DMS79 (cell line): ENCODE measurements around the gene ZNF177.

Experiments used
- DNase-seq: peaks from one replicate; lab custom pipeline; 2025; lab: John Stamatoyannopoulos, UW

The ZNF177 gene

DNA sequence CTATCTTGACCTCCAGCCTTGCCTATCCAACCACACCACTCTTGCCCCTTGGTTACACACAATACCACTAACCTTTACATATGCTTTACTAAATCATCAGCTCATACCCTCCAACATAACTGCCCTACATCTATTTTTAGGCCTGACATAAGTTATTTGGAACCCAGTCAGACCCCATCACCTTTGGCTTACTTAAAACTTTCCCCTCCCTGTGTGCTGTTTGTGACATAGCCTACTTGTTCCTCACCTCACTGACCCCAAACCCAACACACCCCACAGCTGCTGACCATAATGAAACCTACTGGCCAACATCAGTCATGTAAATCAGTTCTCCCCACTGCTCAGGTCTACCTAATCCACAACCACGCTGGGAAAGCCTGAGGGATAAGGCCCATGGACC, 67.6 kb downstream of the ZNF177 start:
- no peak for DNase-seq

DNA sequence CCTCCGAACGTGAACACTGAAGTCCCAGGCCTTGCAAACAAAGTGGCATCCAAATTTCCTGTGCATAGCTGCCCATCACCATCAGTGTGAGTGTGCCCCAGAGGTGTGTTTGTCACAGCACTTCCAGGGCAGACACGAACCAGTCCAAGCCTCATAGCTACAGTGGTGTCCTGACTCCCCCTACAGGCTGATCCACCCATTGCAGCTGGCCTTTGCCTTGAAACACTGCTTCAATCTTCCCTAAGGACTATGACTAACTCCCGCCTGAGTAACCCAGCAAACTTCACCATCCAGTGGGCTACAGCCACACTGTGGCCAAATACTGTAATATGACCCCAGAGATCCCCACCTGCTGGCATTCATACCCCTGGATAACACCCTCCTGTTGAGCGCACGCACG, 68.7 kb downstream of the ZNF177 start:
- DNase-seq: no peak
